GM12801 (cell line): ENCODE data around the gene NFASC.

Experiments
- CTCF ChIP-seq: IDR thresholded peaks from one replicate; pipeline ENCODE4 v1.5.1; 2011; ENCODE audit warnings: control low read depth; ENCODE audit not compliant: insufficient read length; ENCODE audit errors: extremely low read depth

Gene NFASC

GRCh38 chr1:204968951-204969350, 98.3 kb downstream of the NFASC start:
- TF ChIP-seq CTCF = no peak

- TF ChIP-seq CTCF = no peak
Measured at GRCh38 chr1:204970937-204971336, 100.3 kb downstream of the NFASC start.

GRCh38 chr1:204971517-204972336, 101.1 kb downstream of the NFASC start:
- TF ChIP-seq CTCF = no peak

GRCh38 chr1:204972426-204972825, 101.8 kb downstream of the NFASC start:
- no peak for TF ChIP-seq CTCF

GRCh38 chr1:204973449-204973848, 102.8 kb downstream of the NFASC start:
- no peak for TF ChIP-seq CTCF

GRCh38 chr1:204974327-204974726, 103.7 kb downstream of the NFASC start:
- TF ChIP-seq CTCF = no peak

- TF ChIP-seq CTCF = no peak
Measured at GRCh38 chr1:204975021-204975420, 104.4 kb downstream of the NFASC start.
